Ecto neural progenitor cell (in vitro differentiated cells): ENCODE measurements around the gene SOX18.

Source experiments
- DNase-seq: peaks from one replicate; pipeline ENCODE4 v3.0.0-alpha.2; 2018; ENCODE audit warnings: low spot score

SOX18 gene

GRCh38 chr20:64037498-64038213 is 11.8 kb downstream of the SOX18 start:
- DNase-seq = peak; percentile 54

- DNase-seq = no peak
Measured at GRCh38 chr20:64037199-64037497, 12.3 kb downstream of the SOX18 start.

GRCh38 chr20:64036346-64037198 is 12.9 kb downstream of the SOX18 start:
- DNase-seq = no peak

- peak; percentile 56 for DNase-seq
Measured at GRCh38 chr20:64035933-64036345, 13.5 kb downstream of the SOX18 start, which contains the start of gene C20orf204. Gene C20orf204, plus strand, starts transcription at chr20:64036182. Its CDS starts 142 bp downstream, at chr20:64036324.

GRCh38 chr20:64035066-64035932 is 14.1 kb downstream of the SOX18 start:
- no peak for DNase-seq

GRCh38 chr20:64033981-64034493 is 15.4 kb downstream of the SOX18 start:
- no peak for DNase-seq

GRCh38 chr20:64032706-64033624 is 16.5 kb downstream of the SOX18 start:
- no peak for DNase-seq

- no peak for DNase-seq
Measured at GRCh38 chr20:64031822-64032314, 17.6 kb downstream of the SOX18 start.

- DNase-seq = no peak
Measured at GRCh38 chr20:64030371-64031134, 18.9 kb downstream of the SOX18 start.

- DNase-seq = no peak
Measured at GRCh38 chr20:64029293-64030117, 19.9 kb downstream of the SOX18 start.

GRCh38 chr20:64027981-64028685 is 21.3 kb downstream of the SOX18 start:
- no peak for DNase-seq

- DNase-seq = no peak
Measured at GRCh38 chr20:64025826-64026412, 23.5 kb downstream of the SOX18 start.

GRCh38 chr20:64025101-64025825 is 24.2 kb downstream of the SOX18 start:
- no peak for DNase-seq

- DNase-seq = no peak
Measured at GRCh38 chr20:64024141-64024990, 25.1 kb downstream of the SOX18 start.

- DNase-seq = no peak
Measured at GRCh38 chr20:64023361-64024140, 25.9 kb downstream of the SOX18 start.
